Neuronal stem cell (in vitro differentiated cells): Measurements from ENCODE around the gene LY9.

Source experiments
- DNase-seq: peaks from one replicate; pipeline ENCODE4 v3.0.0-alpha.2; 2013; ENCODE audit warnings: low spot score
- H2AFZ ChIP-seq: one replicate; pipeline ENCODE4 v1.6.1; 2013; ENCODE audit warnings: mild to moderate bottlenecking, low read length, inconsistent platforms
- H2AK5ac ChIP-seq: 2 replicates; pipeline ENCODE4 v1.6.1; 2013; ENCODE audit warnings: low read depth, mild to moderate bottlenecking, inconsistent platforms, low read length, moderate library complexity, mixed read lengths
- H2BK120ac ChIP-seq: 2 replicates; pipeline ENCODE4 v1.6.1; 2013; ENCODE audit warnings: low read depth, mild to moderate bottlenecking, inconsistent platforms, low read length, moderate library complexity, mixed read lengths
- H2BK12ac ChIP-seq: one replicate; pipeline ENCODE4 v1.6.1; 2013; ENCODE audit warnings: low read length, inconsistent platforms
- H2BK15ac ChIP-seq: 2 replicates; pipeline ENCODE4 v1.6.1; 2013; ENCODE audit warnings: mild to moderate bottlenecking, low read length, inconsistent platforms, mixed read lengths
- H2BK5ac ChIP-seq: one replicate; pipeline ENCODE4 v1.6.1; 2013; ENCODE audit warnings: inconsistent platforms, mild to moderate bottlenecking, low read length, moderate library complexity
- H3K14ac ChIP-seq: one replicate; pipeline ENCODE4 v1.6.1; 2013; ENCODE audit warnings: low read length, inconsistent platforms
- H3K18ac ChIP-seq: 2 replicates; pipeline ENCODE4 v1.6.1; 2013; ENCODE audit warnings: low read length, inconsistent platforms
- H3K23ac ChIP-seq: 2 replicates; pipeline ENCODE4 v1.6.1; 2013; ENCODE audit warnings: low read depth, mild to moderate bottlenecking, mixed read lengths, low read length, inconsistent platforms; ENCODE audit not compliant: poor library complexity
- H3K27ac ChIP-seq: replicated peaks from 3 replicates; pipeline ENCODE4 v1.5.1; 2013; ENCODE audit warnings: low read length, inconsistent platforms
- H3K27me3 ChIP-seq, 3 experiments: 2 replicates each; pipeline ENCODE4 v1.6.1; 2013; ENCODE audit warnings: low read length in 3 of 3, mild to moderate bottlenecking in 2 of 3, inconsistent platforms in 1 of 3, low read depth in 1 of 3, mixed read lengths in 1 of 3, moderate library complexity in 1 of 3; ENCODE audit not compliant: control insufficient read depth in 3 of 3, insufficient read depth in 3 of 3
- H3K36me3 ChIP-seq, 2 donors: replicated peaks in 1 of 2; 2 replicates each; pipeline ENCODE4 v1.6.1; 2013; ENCODE audit warnings: low read length in 2 of 2; ENCODE audit not compliant: control insufficient read depth in 2 of 2, insufficient read depth in 2 of 2
- H3K4ac ChIP-seq: 2 replicates; pipeline ENCODE4 v1.6.1; 2013; ENCODE audit warnings: inconsistent platforms, mild to moderate bottlenecking, low read length, moderate library complexity
- H3K4me1 ChIP-seq, 2 donors: 1 replicate in 1 of 2; 2 replicates in 1 of 2; pipeline ENCODE4 v1.6.1; 2013; ENCODE audit warnings: low read length in 2 of 2, low read depth in 1 of 2; ENCODE audit not compliant: control insufficient read depth in 2 of 2, insufficient read depth in 1 of 2
- H3K4me2 ChIP-seq: one replicate; pipeline ENCODE4 v1.6.1; 2013; ENCODE audit warnings: mild to moderate bottlenecking, low read length, inconsistent platforms; ENCODE audit not compliant: insufficient read depth, poor library complexity, severe bottlenecking
- H3K4me3 ChIP-seq, 2 donors: 2 replicates each; pipeline ENCODE4 v1.5.1; 2013; ENCODE audit warnings: low read length in 2 of 2, mild to moderate bottlenecking in 2 of 2, inconsistent platforms in 1 of 2, moderate library complexity in 1 of 2
- H3K79me1 ChIP-seq: one replicate; pipeline ENCODE4 v1.6.1; 2013; ENCODE audit warnings: low read depth, mild to moderate bottlenecking, inconsistent platforms, low read length, moderate library complexity
- H3K9ac ChIP-seq: one replicate; pipeline ENCODE4 v1.6.1; 2013; ENCODE audit warnings: mild to moderate bottlenecking, low read depth, low read length, inconsistent platforms; ENCODE audit not compliant: poor library complexity
- H3K9me3 ChIP-seq, 2 donors: replicated peaks in 1 of 2; 2 replicates each; pipeline versions ENCODE3 to v1.6.1; 2013; ENCODE audit warnings: low read length in 2 of 2, mild to moderate bottlenecking in 2 of 2, inconsistent platforms in 1 of 2, low read depth in 1 of 2, mixed read lengths in 1 of 2, moderate library complexity in 1 of 2; ENCODE audit not compliant: control insufficient read depth in 2 of 2, insufficient read depth in 1 of 2
- H4K8ac ChIP-seq: one replicate; pipeline ENCODE4 v1.6.1; 2013; ENCODE audit warnings: low read depth, mild to moderate bottlenecking, inconsistent platforms, low read length, moderate library complexity
- H4K91ac ChIP-seq: one replicate; pipeline ENCODE4 v1.6.1; 2013; ENCODE audit warnings: low read length, low read depth, mild to moderate bottlenecking, inconsistent platforms; ENCODE audit not compliant: poor library complexity
- WGBS, 2 donors: extraction: QIAGEN DNeasy Blood & Tissue Kit; methylation state at CpG; one replicate each; pipeline ENCODE4 v1.1.7; 2013; ENCODE audit warnings: missing lambda C conversion rate in 2 of 2, mixed read lengths in 1 of 2; ENCODE audit not compliant: insufficient read length in 2 of 2, insufficient replicate concordance in 1 of 2; ENCODE audit errors: extremely low coverage in 2 of 2; 5-methylcytosine and 5-hydroxymethylcytosine counted together

LY9 gene

DNA sequence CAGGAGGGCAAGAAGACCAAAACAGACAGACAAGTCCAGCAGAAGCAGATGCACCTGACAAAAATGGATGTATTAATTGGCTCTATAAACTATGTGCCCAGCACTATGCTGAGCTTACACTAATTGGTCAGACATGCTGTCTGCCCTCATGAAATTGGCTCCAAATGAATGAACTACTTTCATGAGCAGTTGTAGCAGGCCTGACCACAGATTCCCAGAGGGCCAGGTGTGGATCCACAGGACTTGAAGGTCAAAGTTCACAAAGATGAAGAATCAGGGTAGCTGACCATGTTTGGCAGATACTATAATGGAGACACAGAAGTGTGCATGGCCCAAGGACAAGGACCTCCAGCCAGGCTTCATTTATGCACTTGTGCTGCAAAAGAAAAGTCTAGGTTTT, 42.4 kb upstream of the LY9 start:
- Histone ChIP-seq H4K8ac (no peak overlapping the region), H3K18ac (no peak overlapping the region), H3K79me1 (no peaks in the 10 kb centered on the region), H3K4ac (no peak overlapping the region), H3K9ac (no peak overlapping the region), H2AK5ac (no peak overlapping the region), H3K27me3 (no peaks in the 10 kb centered on the region), H2AFZ (no peak overlapping the region), H2BK15ac (no peak overlapping the region), H3K14ac (no peak overlapping the region), H2BK120ac (no peak overlapping the region), H4K91ac (no peak overlapping the region), H3K4me2 (no peak overlapping the region), H2BK5ac (no peak overlapping the region), H3K4me1 (no peaks in the 10 kb centered on the region), H3K4me3 (no peak overlapping the region), H3K9me3 (no peaks in the 10 kb centered on the region), H2BK12ac (no peak overlapping the region), H3K27ac (no peak overlapping the region), H3K23ac (no peak overlapping the region), H3K36me3 (no peaks in the 10 kb centered on the region)
- DNase-seq: no peak

DNA sequence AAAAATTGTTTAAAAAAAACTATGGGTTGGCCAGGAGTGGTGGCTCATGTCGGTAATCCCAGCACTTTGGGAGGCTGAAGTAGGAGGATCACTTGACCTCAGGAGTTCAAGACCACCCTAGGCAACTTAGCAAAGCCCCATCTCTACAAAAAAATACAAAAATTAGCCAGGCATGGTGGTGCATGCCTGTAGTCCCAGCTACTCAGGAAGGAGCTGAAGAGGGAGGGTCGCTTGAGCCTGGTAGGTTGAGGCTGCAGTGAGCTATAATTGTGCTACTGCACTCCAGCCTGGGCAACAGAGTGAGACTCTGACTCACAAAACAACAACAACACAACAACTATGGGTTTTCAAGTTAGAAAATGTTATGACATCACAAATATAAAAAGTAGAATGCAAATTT, 40.5 kb upstream of the LY9 start:
- H3K27me3 ChIP-seq: no peaks in the 10 kb centered on the region
- H2AK5ac ChIP-seq: no peak overlapping the region
- H3K23ac ChIP-seq: no peak overlapping the region
- H3K4me3 ChIP-seq: no peak overlapping the region
- no peak overlapping the region for H2BK5ac ChIP-seq
- no peaks in the 10 kb centered on the region for H3K4me1 ChIP-seq
- no peak overlapping the region for H4K91ac ChIP-seq
- H2AFZ ChIP-seq: no peak overlapping the region
- no peak overlapping the region for H3K14ac ChIP-seq
- H3K4ac ChIP-seq: no peak overlapping the region
- WGBS, 2 donors: no CpG with 5 or more reads among the region's 2 CpGs
- no peak overlapping the region for H3K18ac ChIP-seq
- no peaks in the 10 kb centered on the region for H3K79me1 ChIP-seq
- H2BK12ac ChIP-seq: no peak overlapping the region
- H2BK120ac ChIP-seq: no peak overlapping the region
- no peak overlapping the region for H4K8ac ChIP-seq
- DNase-seq: no peak
- no peaks in the 10 kb centered on the region for H3K9me3 ChIP-seq
- H2BK15ac ChIP-seq: no peak overlapping the region
- H3K4me2 ChIP-seq: no peak overlapping the region
- H3K36me3 ChIP-seq: no peaks in the 10 kb centered on the region
- H3K9ac ChIP-seq: no peak overlapping the region
- no peak overlapping the region for H3K27ac ChIP-seq

DNA sequence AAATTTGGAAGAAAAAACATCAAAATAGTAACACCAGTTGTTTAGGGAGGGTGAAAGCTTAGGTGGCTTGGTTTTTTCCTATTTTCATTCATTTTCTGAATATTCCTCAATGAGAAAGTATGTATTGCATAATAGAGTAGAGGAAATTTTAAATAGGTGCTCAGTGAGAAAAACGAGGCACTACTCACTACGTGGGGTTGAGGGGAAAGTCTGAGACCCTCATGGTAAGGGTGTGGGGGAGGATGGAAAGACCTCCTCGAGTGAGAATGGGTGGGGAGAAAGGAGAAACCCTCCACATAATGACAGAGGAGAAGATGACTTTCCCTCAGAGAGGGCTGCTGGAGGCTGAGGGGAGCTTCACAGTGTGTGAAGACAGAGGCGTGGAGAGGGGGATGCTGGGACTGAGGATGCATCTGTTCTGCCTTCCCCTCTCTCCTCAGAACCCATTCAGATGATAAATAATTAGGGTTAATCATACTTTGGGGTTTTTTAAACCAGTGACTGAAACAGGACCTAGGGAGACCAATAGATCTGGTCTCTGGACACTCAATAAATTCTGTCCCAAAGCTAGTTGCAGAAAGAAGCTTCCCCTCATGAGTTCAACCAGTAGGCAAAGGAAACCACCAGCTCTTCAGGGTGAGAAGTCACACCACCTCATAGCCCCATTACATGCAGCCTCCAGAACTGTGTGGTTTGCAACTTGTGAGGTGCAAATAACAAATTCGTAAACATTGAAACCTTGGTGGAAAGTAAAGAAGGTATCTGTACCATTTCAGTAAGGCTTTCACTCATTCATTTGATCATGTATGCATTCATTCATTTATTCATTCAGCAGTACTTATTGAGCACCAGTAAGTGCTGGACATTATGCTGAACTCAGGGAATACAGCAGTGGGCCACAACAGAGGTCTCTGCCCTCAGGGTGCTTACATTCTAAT, 39.8 kb upstream of the LY9 start:
- H3K9ac ChIP-seq: no peak overlapping the region
- H3K4me2 ChIP-seq: no peak overlapping the region
- no peak overlapping the region for H2BK15ac ChIP-seq
- no peak overlapping the region for H2BK5ac ChIP-seq
- H3K27me3 ChIP-seq: no peaks in the 10 kb centered on the region
- H3K4me1 ChIP-seq: no peaks in the 10 kb centered on the region
- no peak overlapping the region for H4K8ac ChIP-seq
- H2AK5ac ChIP-seq: no peak overlapping the region
- H3K4me3 ChIP-seq: no peak overlapping the region
- H3K4ac ChIP-seq: no peak overlapping the region
- no peak overlapping the region for H3K27ac ChIP-seq
- no CpG with 5 or more reads among the region's 5 CpGs for WGBS, 2 donors
- no peaks in the 10 kb centered on the region for H3K79me1 ChIP-seq
- H3K14ac ChIP-seq: no peak overlapping the region
- H4K91ac ChIP-seq: no peak overlapping the region
- DNase-seq: no peak
- H2AFZ ChIP-seq: no peak overlapping the region
- no peaks in the 10 kb centered on the region for H3K9me3 ChIP-seq
- no peak overlapping the region for H2BK12ac ChIP-seq
- H3K18ac ChIP-seq: no peak overlapping the region
- H2BK120ac ChIP-seq: no peak overlapping the region
- no peak overlapping the region for H3K23ac ChIP-seq
- no peaks in the 10 kb centered on the region for H3K36me3 ChIP-seq

DNA sequence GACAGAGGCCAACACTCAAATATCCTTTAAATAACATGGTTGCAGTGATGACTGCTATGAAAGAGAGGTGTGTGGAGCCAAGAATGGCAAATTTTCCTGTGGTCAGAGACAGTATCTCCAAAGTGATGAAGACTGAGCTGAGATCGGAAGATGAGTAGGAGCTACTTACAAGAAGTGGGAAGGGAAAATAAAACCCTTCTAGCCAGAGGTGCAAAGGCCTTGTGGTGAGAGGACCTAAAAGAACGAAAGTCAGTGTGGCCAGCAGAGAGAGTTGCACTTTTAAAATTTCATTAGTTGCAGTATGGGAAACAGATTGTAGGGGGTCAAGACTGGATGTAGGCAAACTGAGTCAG, 39.1 kb upstream of the LY9 start:
- Histone ChIP-seq H3K9ac (no peak overlapping the region), H3K79me1 (no peaks in the 10 kb centered on the region), H4K8ac (no peak overlapping the region), H3K4ac (no peak overlapping the region), H2BK12ac (no peak overlapping the region), H2AK5ac (no peak overlapping the region), H4K91ac (no peak overlapping the region), H3K27me3 (no peaks in the 10 kb centered on the region), H3K18ac (no peak overlapping the region), H3K27ac (no peak overlapping the region), H2BK120ac (no peak overlapping the region), H3K4me1 (no peaks in the 10 kb centered on the region), H3K4me3 (no peak overlapping the region), H3K4me2 (no peak overlapping the region), H2BK5ac (no peak overlapping the region), H2AFZ (no peak overlapping the region), H3K36me3 (no peaks in the 10 kb centered on the region), H3K23ac (no peak overlapping the region), H2BK15ac (no peak overlapping the region), H3K9me3 (no peaks in the 10 kb centered on the region), H3K14ac (no peak overlapping the region)
- DNase-seq: no peak
- no CpG with 5 or more reads among the region's 2 CpGs for WGBS, 2 donors
